Body of pancreas (tissue), 4 donors: ENCODE data around the gene C1orf167. TPM values are rescaled to one million over a fixed set of nuclear protein-coding genes. Genes with fewer than 3 reads are reported as not detected.

Experiments
- ATAC-seq: fragments of 150-250 bp; one replicate; pipeline ENCODE4 v1.9.1; 2016
- DNase-seq, 4 donors: peaks; one replicate each; pipeline ENCODE4 v3.0.0-alpha.2; 2019
- H3K27ac ChIP-seq, 4 donors: fragments of 200-600 bp; sonication (generic); 1 replicate in 3 of 4; 2 replicates in 1 of 4; pipeline versions ENCODE4 v1.5.1 to v1.6.1; 2016 to 2019; ENCODE audit warnings: mild to moderate bottlenecking in 1 of 4, mixed read lengths in 1 of 4, moderate library complexity in 1 of 4
- H3K27me3 ChIP-seq, 2 donors: fragments of 200-600 bp; sonication (generic); one replicate each; pipeline ENCODE4 v1.6.0; 2016; ENCODE audit warnings: mild to moderate bottlenecking in 1 of 2
- H3K36me3 ChIP-seq, 2 donors: fragments of 200-600 bp; sonication (generic); replicated peaks in 1 of 2; 2 replicates each; pipeline ENCODE4 v1.5.1; 2016; ENCODE audit warnings: low read depth in 2 of 2; ENCODE audit not compliant: insufficient read depth in 1 of 2
- H3K4me1 ChIP-seq: fragments of 200-600 bp; sonication (generic); one replicate; pipeline ENCODE4 v1.6.0; 2016
- H3K4me3 ChIP-seq, 2 donors: fragments of 200-600 bp; sonication (generic); 1 replicate in 1 of 2; 2 replicates in 1 of 2; pipeline ENCODE4 v1.5.1; 2016 to 2019
- H3K9me3 ChIP-seq, 3 donors: fragments of 200-600 bp; sonication (generic); 1 replicate in 2 of 3; 2 replicates in 1 of 3; pipeline ENCODE4 v1.5.1; 2016
- CTCF ChIP-seq, 7 experiments: fragments of 450-650 bp in 4 of 7; fragments of 200-600 bp in 3 of 7; sonication (generic) in 3 of 7; IDR thresholded peaks; one replicate each; pipeline ENCODE4 v1.5.1; 2016 to 2019; ENCODE audit warnings: antibody characterized with exemption in 7 of 7
- POLR2A ChIP-seq, 3 donors: fragments of 450-650 bp; IDR thresholded peaks; one replicate each; pipeline ENCODE4 v1.6.1; 2016; ENCODE audit warnings: antibody characterized with exemption in 3 of 3, mild to moderate bottlenecking in 2 of 3
- WGBS, 2 donors: methylation state at CpG; one replicate each; pipeline ENCODE4 v1.1.5; 2017; 5-methylcytosine and 5-hydroxymethylcytosine counted together
- intact Hi-C: fragments of 100-400 bp; cut with DNase I; formaldehyde crosslinking; loops from one replicate; pipeline ENCODE4 v1.15.1; 2023
- total RNA-seq, 2 donors: library from RNA; depleted of rRNA; stranded (reverse); fragments of >200 nt; gene quantifications; one replicate each; pipeline ENCODE4 v1.1.0, GENCODE V29; 2016

Gene C1orf167
- total RNA-seq, 2 donors from 2014 or later: not detected

GRCh38 chr1:11790880-11791715, 29.1 kb downstream of the C1orf167 start:
- no peak overlapping the region for H3K4me3 ChIP-seq
- ATAC-seq (peak; percentile 93), DNase-seq (peak; percentile 80 to 96 (median 88))
- TF ChIP-seq CTCF (IDR thresholded peaks at IDR 0.05) (no peak), POLR2A (IDR thresholded peaks at IDR 0.05) (peak; percentile 34 to 49 (median 46))
- peaks cover 50% of the 10 kb centered on the region for H3K4me1 ChIP-seq
- peak overlapping the region; percentile 67 to 91 (median 78) for H3K27ac ChIP-seq
- no peaks in the 10 kb centered on the region for H3K9me3 ChIP-seq
- intact Hi-C loops: no loop called here
- H3K27me3 ChIP-seq: no peaks in the 10 kb centered on the region
- 60 to 64% methylated on average over 11 to 19 of the region's 19 CpGs for WGBS, 2 donors
- peaks cover 0 to 15% of the 10 kb centered on the region in 2 donors for H3K36me3 ChIP-seq

- TF ChIP-seq CTCF (IDR thresholded peaks at IDR 0.05) (no peak), POLR2A (IDR thresholded peaks at IDR 0.05) (no peak)
- Histone ChIP-seq H3K9me3 (no peaks in the 10 kb centered on the region), H3K4me1 (peaks cover 46% of the 10 kb centered on the region), H3K27ac (peak overlapping the region; percentile 67 to 91 (median 78)), H3K4me3 (no peak overlapping the region), H3K36me3 (peaks cover 0 to 19% of the 10 kb centered on the region in 2 donors), H3K27me3 (no peaks in the 10 kb centered on the region)
- no peak for ATAC-seq
- peak in 1 of 4 donors; percentile 57 for DNase-seq
- intact Hi-C loops: no loop called here
- 90 to 98% methylated on average over 5 to 11 of the region's 11 CpGs for WGBS, 2 donors
Observed at GRCh38 chr1:11792106-11792505, 30.1 kb downstream of the C1orf167 start.

- no peak overlapping the region for H3K4me3 ChIP-seq
- ATAC-seq (no peak), DNase-seq (no peak)
- H3K27me3 ChIP-seq: no peaks in the 10 kb centered on the region
- H3K4me1 ChIP-seq: peaks cover 30% of the 10 kb centered on the region
- TF ChIP-seq POLR2A (IDR thresholded peaks at IDR 0.05) (no peak), CTCF (IDR thresholded peaks at IDR 0.05) (no peak)
- no peaks in the 10 kb centered on the region for H3K9me3 ChIP-seq
- H3K36me3 ChIP-seq: peaks cover 0 to 19% of the 10 kb centered on the region in 2 donors
- no peak overlapping the region for H3K27ac ChIP-seq
- 92 to 100% methylated on average over 1 to 15 of the region's 15 CpGs for WGBS, 2 donors
- intact Hi-C loops: no loop called here
Observed at GRCh38 chr1:11793819-11794218, 31.8 kb downstream of the C1orf167 start.

GRCh38 chr1:11794446-11795237, 32.6 kb downstream of the C1orf167 start:
- DNase-seq (no peak), ATAC-seq (no peak)
- no peak overlapping the region for H3K27ac ChIP-seq
- no peaks in the 10 kb centered on the region for H3K27me3 ChIP-seq
- H3K36me3 ChIP-seq: peaks cover 0 to 19% of the 10 kb centered on the region in 2 donors
- intact Hi-C loops: no loop called here
- 92 to 93% methylated on average over 18 to 19 of the region's 19 CpGs for WGBS, 2 donors
- peaks cover 26% of the 10 kb centered on the region for H3K4me1 ChIP-seq
- no peak overlapping the region for H3K4me3 ChIP-seq
- TF ChIP-seq CTCF (IDR thresholded peaks at IDR 0.05) (no peak), POLR2A (IDR thresholded peaks at IDR 0.05) (no peak)
- H3K9me3 ChIP-seq: no peaks in the 10 kb centered on the region
